Caco-2 (cell line): ENCODE results near the gene NAA60. TPM values are rescaled to one million over a fixed set of nuclear protein-coding genes. Genes with fewer than 3 reads are reported as not detected.

Experiments used
- Bru-seq: library from RNA; stranded (reverse); fragments of 400-500 nt; gene quantifications from one replicate; lab custom pipeline; 2021; lab: Mats Ljungman, UMichigan
- BruChase-seq, 2 experiments: library from RNA; stranded (reverse); fragments of 400-500 nt; gene quantifications; one replicate each; lab custom pipeline; 2021; lab: Mats Ljungman, UMichigan
- BruUV-seq: library from RNA; stranded (reverse); fragments of 400-500 nt; replicated peaks from 2 replicates; lab custom pipeline; 2021; lab: Mats Ljungman, UMichigan
- CTCF ChIA-PET: fragments of 300-600 bp; sonication (Branson Sonifier 250); formaldehyde crosslinking; loops from one replicate; lab custom pipeline; 2022; ENCODE audit warnings: antibody characterized with exemption; lab: Charles Lee
- POLR2A ChIA-PET: fragments of 300-600 bp; sonication (Branson Sonifier 250); formaldehyde crosslinking; loops from one replicate; lab custom pipeline; 2022; ENCODE audit warnings: antibody characterized with exemption; lab: Charles Lee
- DNase-seq, 2 experiments: peaks; one replicate each; pipeline versions ENCODE4 v3.0.0 to v3.0.0-alpha.2; 2020 to 2022
- H3K27me3 ChIP-seq: replicated peaks from 2 replicates; pipeline ENCODE4 v1.6.0; 2011; ENCODE audit warnings: low read length; ENCODE audit not compliant: control insufficient read depth, insufficient read depth
- H3K36me3 ChIP-seq: 2 replicates; pipeline ENCODE4 v1.5.1; 2011; ENCODE audit warnings: low read length; ENCODE audit not compliant: control insufficient read depth, insufficient read depth
- H3K4me1 ChIP-seq: fragments of 250-450 bp; sonication (Bioruptor Pico); 2 replicates; pipeline ENCODE4 v1.5.1; 2020; ENCODE audit warnings: mild to moderate bottlenecking
- H3K4me3 ChIP-seq: 2 replicates; pipeline ENCODE4 v1.5.1; 2011; ENCODE audit warnings: low read depth, mild to moderate bottlenecking, control low read depth, low read length
- H3K9me3 ChIP-seq: fragments of 250-450 bp; sonication (Bioruptor Pico); 2 replicates; pipeline ENCODE4 v1.5.1; 2020; ENCODE audit warnings: mild to moderate bottlenecking, moderate library complexity
- H3K27ac Mint-ChIP-seq: one replicate; pipeline ENCODE4 v1.8.0; 2022; ENCODE audit warnings: mixed read lengths; ENCODE audit not compliant: unreplicated experiment
- H3K27me3 Mint-ChIP-seq: one replicate; pipeline ENCODE4 v1.8.0; 2022; ENCODE audit warnings: mixed read lengths; ENCODE audit not compliant: insufficient read depth, unreplicated experiment
- H3K36me3 Mint-ChIP-seq: one replicate; pipeline ENCODE4 v1.8.0; 2022; ENCODE audit warnings: mild to moderate bottlenecking, mixed read lengths; ENCODE audit not compliant: insufficient read depth, unreplicated experiment
- H3K4me1 Mint-ChIP-seq: one replicate; pipeline ENCODE4 v1.8.0; 2022; ENCODE audit warnings: low read depth, mixed read lengths; ENCODE audit not compliant: unreplicated experiment
- H3K4me3 Mint-ChIP-seq: one replicate; pipeline ENCODE4 v1.8.0; 2022; ENCODE audit warnings: mild to moderate bottlenecking, moderate library complexity, mixed read lengths; ENCODE audit not compliant: unreplicated experiment
- H3K9me3 Mint-ChIP-seq: one replicate; pipeline ENCODE4 v1.8.0; 2022; ENCODE audit warnings: mixed read lengths; ENCODE audit not compliant: unreplicated experiment
- CTCF ChIP-seq, 2 experiments: fragments of 200-600 bp in 1 of 2; IDR thresholded peaks; 1 replicate in 1 of 2; 2 replicates in 1 of 2; pipeline versions ENCODE4 v1.5.1 to v1.8.0; 2011 to 2022; ENCODE audit warnings: antibody characterized with exemption in 1 of 2, control low read depth in 1 of 2, inconsistent platforms in 1 of 2, low read depth in 1 of 2, low read length in 1 of 2, mild to moderate bottlenecking in 1 of 2, moderate library complexity in 1 of 2; ENCODE audit not compliant: insufficient read depth in 1 of 2, severe bottlenecking in 1 of 2, unreplicated experiment in 1 of 2
- intact Hi-C: fragments of 100-400 bp; cut with micrococcal nuclease; formaldehyde crosslinking; loops from one replicate; pipeline ENCODE4 v1.10.0; 2022; ENCODE audit not compliant: unreplicated experiment
- long read RNA-seq: library from polyadenylated mRNA; stranded (forward); transcript quantifications from one replicate; pipeline ENCODE4 v2.0.0, GENCODE V29; 2022
- total RNA-seq: library from RNA; stranded (reverse); gene quantifications from 2 replicates; pipeline ENCODE4 v1.2.3, GENCODE V29; 2022

Gene NAA60
- total RNA-seq (84.9 and 92.8 TPM in 2 replicates), Bru-seq, nascent RNA (percentile 71 among the genes with signal in this experiment), BruChase-seq, experiment 1, labeled RNA remaining after a 2-hour chase (percentile 95 among the genes with signal in this experiment), BruChase-seq, experiment 2, labeled RNA remaining after a 6-hour chase (percentile 97 among the genes with signal in this experiment)
- long read RNA-seq, transcript NAA60-229 (7 exons, 2,531 nt): major isoform, 31 of 91 reads
- long read RNA-seq, transcript NAA60-234 (2 exons, 578 nt): minor isoform, 6 of 91 reads
- long read RNA-seq, transcript NAA60-203 (7 exons, 2,619 nt): minor isoform, 14 of 91 reads
- long read RNA-seq, partial matches to known transcripts: 14 of 91 reads
- long read RNA-seq, other reads (novel, unspliced or antisense): 17 of 91 reads

- Mint-ChIP-seq H3K4me1 (no peaks in the 10 kb centered on the region), H3K27me3 (no peaks in the 10 kb centered on the region), H3K9me3 (peaks cover 9% of the 10 kb centered on the region), H3K27ac (peak within 1 kb of the TSS; percentile 94), H3K36me3 (peaks cover 23% of the 10 kb centered on the region), H3K4me3 (peak within 1 kb of the TSS; percentile 91)
- Histone ChIP-seq H3K27me3 (no peaks in the 10 kb centered on the region), H3K4me1 (no peaks in the 10 kb centered on the region), H3K36me3 (no peaks in the 10 kb centered on the region), H3K4me3 (peak within 1 kb of the TSS; percentile 61), H3K9me3 (no peaks in the 10 kb centered on the region; the same call in 1 of the 2 replicates)
- DNase-seq: peak; percentile 85 to 89
- intact Hi-C loops: loop anchor here (2.0 to 5.0 kb wide), 2 partner anchors 15 to 161 kb away; partner anchors contain the start of gene ZNF263
- BruUV-seq: no TSS peak
- CTCF ChIA-PET: interaction anchor here (0.6 to 2.5 kb wide), 6 partner anchors 9 to 139 kb away, joined by 3 to 6 read pairs (median 4); partner anchors contain the start of genes ZNF174 and ZSCAN32
- TF ChIP-seq CTCF (IDR thresholded peaks at IDR 0.05; ENCODE audit: insufficient read depth in 1 of 2, low read depth in 1 of 2, low read length in 1 of 2, severe bottlenecking in 1 of 2, unreplicated experiment in 1 of 2): no peak
- POLR2A ChIA-PET: interaction anchor here (0.5 to 2.3 kb wide), 9 partner anchors 10 to 285 kb away, joined by 3 to 25 read pairs (median 8); partner anchors contain the start of genes TIGD7, ZNF174, ZNF263 and ZNF75A
Measured at GRCh38 chr16:3443108-3444031, at the start of gene NAA60, which contains the start of gene ZNF597. TSS of gene NAA60 (plus strand) at chr16:3443680. CDS start at chr16:3476228, 32,548 bp downstream. TSS of gene ZNF597 (minus strand) at chr16:3443504. CDS start at chr16:3443153, 351 bp downstream.

GRCh38 chr16:3400446-3400778, 43.1 kb upstream of the NAA60 start:
- peak overlapping the region; percentile 79 for H3K27ac Mint-ChIP-seq

More at GRCh38 chr16:3400446-3400778, 43.1 kb upstream of the NAA60 start:
- TF ChIP-seq CTCF (IDR thresholded peaks at IDR 0.05; ENCODE audit: insufficient read depth in 1 of 2, low read depth in 1 of 2, low read length in 1 of 2, severe bottlenecking in 1 of 2, unreplicated experiment in 1 of 2): no peak
- Mint-ChIP-seq H3K36me3 (peaks cover 38% of the 10 kb centered on the region), H3K4me3 (peak overlapping the region; percentile 87), H3K4me1 (peaks cover 5% of the 10 kb centered on the region), H3K9me3 (no peaks in the 10 kb centered on the region), H3K27me3 (no peaks in the 10 kb centered on the region)
- Histone ChIP-seq H3K4me1 (no peaks in the 10 kb centered on the region), H3K27me3 (no peaks in the 10 kb centered on the region), H3K4me3 (peak overlapping the region; percentile 83), H3K9me3 (no peaks in the 10 kb centered on the region), H3K36me3 (peaks cover 2% of the 10 kb centered on the region)
- DNase-seq: no peak
- CTCF ChIA-PET: interaction anchor here (1.1 to 2.1 kb wide), 3 partner anchors 43 to 96 kb away, joined by 3 to 10 read pairs (median 6); partner anchors contain the start of genes NAA60 and ZNF597
- intact Hi-C loops: loop anchor here (10.0 kb wide), 1 partner anchor 116 kb away; the partner anchor contains the start of gene ZNF263
- BruUV-seq: no TSS peak
- POLR2A ChIA-PET: interaction anchor here (0.5 to 2.2 kb wide), 6 partner anchors 43 to 241 kb away, joined by 3 to 25 read pairs (median 7); partner anchors contain the start of genes NAA60, ZNF263 and ZNF597
